ENCODE data around the gene GNAZ.
"Not testable (repeated sequence)": the region's sequence is repeated elsewhere in the genome, so short reads cannot be mapped to it uniquely, and the experiment has no call there.

Gene GNAZ

GRCh38 chr22:23070418-23071229 is at the start of gene GNAZ:
TSS of gene GNAZ (plus strand) at chr22:23070519. CDS start at chr22:23095696, 25,177 bp downstream.
- DNase-seq (ENCODE audit: low read depth), result no peak

- no peak for DNase-seq (ENCODE audit: low read depth)
Measured at GRCh38 chr22:23020659-23021293, 49.5 kb upstream of the GNAZ start.

- not testable (repeated sequence) for DNase-seq (ENCODE audit: low read depth)
Measured at GRCh38 chr22:23021660-23022353, 48.5 kb upstream of the GNAZ start.

- no peak for DNase-seq (ENCODE audit: low read depth)
Measured at GRCh38 chr22:23023294-23023693, 47.0 kb upstream of the GNAZ start.

- no peak for DNase-seq (ENCODE audit: low read depth)
Measured at GRCh38 chr22:23026777-23027176, 43.5 kb upstream of the GNAZ start.

- not testable (repeated sequence) for DNase-seq (ENCODE audit: low read depth)
Measured at GRCh38 chr22:23027849-23028248, 42.5 kb upstream of the GNAZ start.

- no peak for DNase-seq (ENCODE audit: low read depth)
Measured at GRCh38 chr22:23029521-23030228, 40.6 kb upstream of the GNAZ start.

GRCh38 chr22:23031381-23031780 is 38.9 kb upstream of the GNAZ start:
- DNase-seq (ENCODE audit: low read depth), result no peak

- DNase-seq (ENCODE audit: low read depth), result no peak
Measured at GRCh38 chr22:23031786-23032185, 38.5 kb upstream of the GNAZ start.

GRCh38 chr22:23032658-23033057 is 37.7 kb upstream of the GNAZ start:
- DNase-seq (ENCODE audit: low read depth), result no peak

- no peak for DNase-seq (ENCODE audit: low read depth)
Measured at GRCh38 chr22:23033116-23033905, 37.0 kb upstream of the GNAZ start.

- DNase-seq (ENCODE audit: low read depth), result no peak
Measured at GRCh38 chr22:23034621-23035556, 35.4 kb upstream of the GNAZ start.

GRCh38 chr22:23035557-23036277 is 34.6 kb upstream of the GNAZ start:
- DNase-seq (ENCODE audit: low read depth), result no peak

- no peak for DNase-seq (ENCODE audit: low read depth)
Measured at GRCh38 chr22:23036684-23037428, 33.5 kb upstream of the GNAZ start.

- no peak for DNase-seq (ENCODE audit: low read depth)
Measured at GRCh38 chr22:23037429-23038333, 32.6 kb upstream of the GNAZ start.

- no peak for DNase-seq (ENCODE audit: low read depth)
Measured at GRCh38 chr22:23038334-23038642, 32.0 kb upstream of the GNAZ start.

- DNase-seq (ENCODE audit: low read depth), result no peak
Measured at GRCh38 chr22:23038902-23039301, 31.4 kb upstream of the GNAZ start.

- DNase-seq (ENCODE audit: low read depth), result no peak
Measured at GRCh38 chr22:23042179-23042578, 28.1 kb upstream of the GNAZ start.
